HG03135 (cell line): ENCODE results near the gene CRLF3.
"Not testable (repeated sequence)": the region's sequence is repeated elsewhere in the genome, so short reads cannot be mapped to it uniquely, and the experiment has no call there.

Source experiments
- ATAC-seq: cut with Tn5 transposase; IDR thresholded peaks from one replicate; pipeline ENCODE4 v1.9.1; 2021; ENCODE audit warnings: mild to moderate bottlenecking, moderate library complexity; ENCODE audit not compliant: unreplicated experiment

CRLF3 gene

DNA sequence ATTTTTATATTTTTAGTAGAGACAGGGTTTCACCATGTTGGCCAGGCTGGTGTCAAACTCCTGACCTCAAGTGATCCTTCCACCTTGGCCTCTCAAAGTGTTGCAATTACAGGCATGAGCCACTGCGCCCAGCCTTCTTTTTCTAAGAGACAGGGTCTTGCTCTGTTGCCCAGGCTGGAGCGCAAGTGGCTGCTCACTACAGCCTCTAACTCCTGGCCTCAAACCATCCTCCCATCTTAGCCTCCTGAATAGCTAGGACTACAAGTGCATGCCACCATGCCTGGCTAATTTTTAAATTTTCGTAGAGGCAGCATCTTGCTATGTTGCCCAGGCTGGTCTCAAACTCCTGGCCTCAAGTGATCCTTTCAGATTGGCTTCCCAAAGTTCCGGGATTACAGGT is 76.9 kb downstream of the CRLF3 start:
- ATAC-seq, result not testable (repeated sequence)

DNA sequence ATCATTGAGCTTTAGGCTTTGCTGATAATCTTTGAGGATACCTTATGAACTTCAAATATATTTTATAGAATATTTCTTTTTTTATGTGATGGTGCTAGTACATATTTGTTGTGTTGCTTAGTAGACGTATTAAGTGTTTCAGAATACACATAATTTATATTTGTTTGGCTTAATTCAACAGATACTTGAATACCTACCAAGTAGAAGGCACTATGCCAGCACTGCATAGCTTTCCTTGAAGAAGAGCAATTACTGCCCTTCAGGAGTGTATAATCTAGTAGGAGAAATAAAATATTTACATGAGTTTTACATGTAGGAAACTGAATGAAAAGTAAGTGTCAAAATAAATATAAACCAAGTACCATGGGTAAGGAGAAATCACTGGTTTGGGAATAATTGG is 81.8 kb downstream of the CRLF3 start:
- ATAC-seq, result not testable (repeated sequence)

DNA sequence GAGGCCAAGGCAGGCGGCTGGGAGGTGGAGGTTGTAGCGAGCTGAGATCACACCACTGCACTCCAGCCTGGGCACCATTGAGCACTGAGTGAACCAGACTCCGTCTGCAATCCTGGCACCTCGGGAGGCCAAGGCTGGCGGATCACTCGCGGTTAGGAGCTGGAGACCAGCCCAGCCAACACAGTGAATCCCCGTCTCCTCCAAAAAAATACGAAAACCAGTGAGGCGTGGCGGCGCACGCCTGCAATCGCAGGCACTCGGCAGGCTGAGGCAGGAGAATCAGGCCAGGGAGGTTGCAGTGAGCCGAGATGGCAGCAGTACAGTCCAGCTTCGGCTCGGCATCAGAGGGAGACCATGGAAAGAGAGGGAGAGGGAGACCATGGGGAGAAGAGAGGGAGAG is 88.1 kb downstream of the CRLF3 start:
- not testable (repeated sequence) for ATAC-seq

DNA sequence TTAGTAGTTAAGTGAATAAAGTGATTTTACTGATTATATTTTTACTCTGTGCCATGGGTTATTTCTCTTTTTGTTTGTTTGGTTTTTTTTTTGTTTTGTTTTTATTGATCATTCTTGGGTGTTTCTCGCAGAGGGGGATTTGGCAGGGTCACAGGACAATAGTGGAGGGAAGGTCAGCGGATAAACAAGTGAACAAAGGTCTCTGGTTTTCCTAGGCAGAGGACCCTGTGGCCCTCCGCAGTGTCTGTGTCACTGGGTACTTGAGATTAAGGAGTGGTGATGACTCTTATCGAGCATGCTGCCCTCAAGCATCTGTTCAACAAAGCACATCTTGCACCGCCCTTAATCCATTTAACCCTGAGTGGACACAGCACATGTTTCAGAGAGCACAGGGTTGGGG is 88.8 kb downstream of the CRLF3 start:
- ATAC-seq, result not testable (repeated sequence)

DNA sequence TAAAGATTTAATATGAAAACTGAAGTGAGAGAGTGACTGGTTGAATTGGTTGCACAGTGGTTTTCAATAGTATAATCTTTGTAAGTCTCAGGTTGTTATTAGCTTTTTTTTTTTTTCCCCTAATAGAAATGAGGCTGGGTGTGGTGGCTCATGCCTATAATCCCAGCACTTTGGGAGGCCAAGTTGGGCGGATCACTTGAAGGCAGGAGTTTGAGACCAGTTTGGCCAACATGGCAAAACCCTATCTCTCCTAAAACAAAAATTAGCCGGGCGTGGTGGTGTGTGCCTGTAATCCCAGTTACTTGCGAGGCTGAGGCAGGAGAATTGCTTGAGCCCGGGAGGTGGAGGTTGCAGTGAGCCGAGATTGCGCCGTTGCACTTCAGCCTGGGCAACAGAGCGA is 89.3 kb downstream of the CRLF3 start:
- not testable (repeated sequence) for ATAC-seq

DNA sequence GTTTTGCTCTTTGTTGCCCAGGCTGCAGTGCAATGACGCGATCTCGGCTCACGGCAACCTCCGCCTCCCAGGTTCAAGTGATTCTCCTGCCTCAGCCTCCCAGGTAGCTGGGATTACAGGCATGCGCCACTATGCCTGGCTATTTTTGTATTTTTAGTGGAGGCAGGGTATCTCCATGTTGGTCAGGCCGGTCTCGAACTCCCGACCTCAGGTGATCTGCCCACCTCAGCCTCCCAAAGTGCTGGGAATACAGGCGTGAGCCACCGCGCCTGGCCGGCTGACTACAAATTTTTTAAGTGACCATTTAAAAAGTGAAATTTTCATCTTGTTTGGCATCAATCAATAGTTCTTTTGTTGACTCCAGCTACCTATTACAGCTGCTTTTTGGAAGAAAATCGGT is 90.3 kb downstream of the CRLF3 start:
- ATAC-seq, result not testable (repeated sequence)
